ENCODE results near the gene IL12RB1.
"Not testable (repeated sequence)": the region's sequence is repeated elsewhere in the genome, so short reads cannot be mapped to it uniquely, and the experiment has no call there.

IL12RB1 gene

DNA sequence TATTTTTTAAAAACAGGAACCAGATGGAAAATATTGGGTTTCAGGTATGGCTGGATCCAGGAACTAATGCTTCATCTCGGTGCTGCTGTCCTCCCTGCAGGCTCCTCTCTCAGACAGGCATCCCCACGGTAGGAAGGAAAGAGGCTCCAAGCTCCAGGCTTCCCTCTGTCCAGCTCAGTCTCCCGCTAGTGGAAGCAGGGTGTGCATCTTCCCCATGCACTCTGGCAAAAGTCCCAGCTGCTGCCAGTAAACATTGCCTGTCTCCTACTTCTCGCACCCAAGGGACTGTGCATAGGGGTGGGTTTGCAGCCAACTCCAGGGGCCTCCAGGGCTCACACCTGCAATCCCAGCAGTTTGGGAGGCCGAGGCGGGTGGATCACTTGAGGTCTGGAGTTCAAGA, 29.2 kb downstream of the IL12RB1 start:
- H3K4me3 Mint-ChIP-seq: no peak overlapping the region

DNA sequence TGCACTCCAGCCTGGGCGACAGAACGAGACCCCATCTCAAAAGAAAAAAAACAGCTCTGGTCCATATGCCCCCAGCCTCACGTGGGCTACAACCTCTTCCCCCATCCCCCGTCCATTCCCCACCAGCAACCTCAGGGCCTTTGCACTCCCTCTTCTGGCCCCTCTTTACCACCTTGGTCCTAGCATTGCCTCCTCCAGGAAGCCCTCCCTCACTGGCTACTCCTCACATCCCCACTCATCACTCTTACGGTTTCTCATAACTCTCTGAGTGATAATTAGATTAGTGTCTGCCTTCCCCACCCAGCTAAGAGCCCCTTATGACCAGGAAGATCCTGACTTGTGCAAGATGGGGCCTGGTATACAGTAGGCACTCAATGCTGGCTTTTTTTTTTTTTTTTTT, 30.8 kb downstream of the IL12RB1 start:
- H3K36me3 Mint-ChIP-seq: no peaks in the 10 kb centered on the region
- H3K4me3 Mint-ChIP-seq: no peak overlapping the region
- no peaks in the 10 kb centered on the region for H3K9me3 Mint-ChIP-seq (ENCODE audit: low read depth)
- H3K4me1 Mint-ChIP-seq (ENCODE audit: low read depth): peaks cover 18% of the 10 kb centered on the region
- H3K27ac Mint-ChIP-seq: no peak overlapping the region
- no peaks in the 10 kb centered on the region for H3K27me3 Mint-ChIP-seq

More for the DNA sequence above, 29.2 kb downstream of the IL12RB1 start:
- Mint-ChIP-seq H3K9me3 (ENCODE audit: low read depth) (no peaks in the 10 kb centered on the region), H3K36me3 (no peaks in the 10 kb centered on the region), H3K27me3 (no peaks in the 10 kb centered on the region), H3K27ac (no peak overlapping the region), H3K4me1 (ENCODE audit: low read depth) (peaks cover 16% of the 10 kb centered on the region)

DNA sequence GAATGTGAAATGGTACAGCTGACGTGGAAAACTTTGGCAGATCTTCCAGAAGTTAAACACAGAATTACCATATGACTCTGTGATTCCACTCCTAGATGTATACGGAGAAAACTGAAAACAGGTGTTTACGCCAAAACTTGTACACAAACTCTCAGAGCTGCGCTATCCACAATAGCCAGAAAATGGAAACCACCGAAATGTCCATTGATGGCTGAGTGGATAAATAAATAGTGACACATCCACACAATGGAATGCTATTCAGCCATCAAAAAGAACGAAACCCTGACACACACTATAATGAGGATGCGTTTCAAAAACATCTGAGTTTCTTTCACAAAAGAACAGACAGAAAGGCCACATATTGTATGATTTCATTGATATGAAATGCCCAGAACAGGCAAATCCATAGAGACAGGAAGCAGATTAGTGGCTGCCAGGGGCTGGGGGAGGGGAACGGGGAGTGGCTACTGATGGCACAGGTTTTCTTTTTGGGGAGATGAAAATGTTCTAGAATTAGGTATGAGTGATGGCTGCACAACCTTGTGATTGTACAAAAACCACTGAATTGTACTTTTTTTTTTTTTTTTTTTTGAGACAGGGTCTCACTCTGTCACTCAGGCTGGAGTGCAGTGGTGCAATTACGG, 33.0 kb downstream of the IL12RB1 start:
- Mint-ChIP-seq H3K27ac (no peak overlapping the region), H3K9me3 (ENCODE audit: low read depth) (no peaks in the 10 kb centered on the region), H3K4me3 (no peak overlapping the region), H3K4me1 (ENCODE audit: low read depth) (peaks cover 23% of the 10 kb centered on the region), H3K36me3 (no peaks in the 10 kb centered on the region), H3K27me3 (no peaks in the 10 kb centered on the region)

DNA sequence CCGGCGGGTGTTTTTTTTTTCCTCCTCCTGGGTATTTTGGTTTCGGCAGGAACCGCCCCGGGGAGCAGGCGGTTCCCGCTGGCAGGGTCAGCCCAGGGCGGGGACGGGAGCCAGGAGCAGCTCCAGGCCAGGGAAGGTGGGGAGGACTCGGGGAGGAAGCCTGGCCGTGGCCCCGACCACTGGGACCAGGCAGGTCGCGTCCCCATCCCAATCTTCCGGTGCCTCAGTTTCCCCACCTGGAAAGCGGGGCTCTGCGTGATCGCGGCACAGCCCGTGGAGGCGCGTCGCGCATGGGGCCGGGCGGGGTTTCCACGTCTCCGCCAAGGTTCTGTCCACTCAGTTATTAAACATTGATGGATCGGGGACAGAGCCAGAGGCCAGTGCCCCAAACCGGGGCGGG, 34.8 kb downstream of the IL12RB1 start:
- Mint-ChIP-seq H3K36me3 (no peaks in the 10 kb centered on the region), H3K4me1 (ENCODE audit: low read depth) (peaks cover 15% of the 10 kb centered on the region), H3K27me3 (no peaks in the 10 kb centered on the region), H3K4me3 (no peak overlapping the region), H3K9me3 (ENCODE audit: low read depth) (no peaks in the 10 kb centered on the region), H3K27ac (no peak overlapping the region)

DNA sequence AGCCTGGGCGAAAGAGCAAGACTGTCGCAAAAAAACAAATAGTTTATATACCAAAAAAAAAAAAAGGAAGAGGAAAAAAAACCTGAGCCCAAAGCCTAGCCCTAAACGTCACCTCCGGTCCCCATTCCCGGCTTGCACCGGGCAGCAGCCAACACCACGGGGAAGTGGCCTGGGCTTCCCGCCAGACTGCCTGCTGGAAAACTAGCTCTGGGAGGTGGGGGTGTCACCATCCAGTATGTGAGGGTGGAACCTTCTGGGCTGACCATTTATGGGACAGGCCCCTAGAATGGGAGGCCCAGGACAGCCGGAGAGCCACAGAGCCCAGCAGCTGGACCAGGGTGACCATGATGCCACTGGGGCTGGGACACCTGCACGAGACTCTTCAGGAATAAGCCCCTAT, 37.3 kb downstream of the IL12RB1 start:
- Mint-ChIP-seq H3K4me3 (no peak overlapping the region), H3K27ac (no peak overlapping the region), H3K9me3 (ENCODE audit: low read depth) (no peaks in the 10 kb centered on the region), H3K36me3 (no peaks in the 10 kb centered on the region), H3K27me3 (no peaks in the 10 kb centered on the region), H3K4me1 (ENCODE audit: low read depth) (peaks cover 37% of the 10 kb centered on the region)

DNA sequence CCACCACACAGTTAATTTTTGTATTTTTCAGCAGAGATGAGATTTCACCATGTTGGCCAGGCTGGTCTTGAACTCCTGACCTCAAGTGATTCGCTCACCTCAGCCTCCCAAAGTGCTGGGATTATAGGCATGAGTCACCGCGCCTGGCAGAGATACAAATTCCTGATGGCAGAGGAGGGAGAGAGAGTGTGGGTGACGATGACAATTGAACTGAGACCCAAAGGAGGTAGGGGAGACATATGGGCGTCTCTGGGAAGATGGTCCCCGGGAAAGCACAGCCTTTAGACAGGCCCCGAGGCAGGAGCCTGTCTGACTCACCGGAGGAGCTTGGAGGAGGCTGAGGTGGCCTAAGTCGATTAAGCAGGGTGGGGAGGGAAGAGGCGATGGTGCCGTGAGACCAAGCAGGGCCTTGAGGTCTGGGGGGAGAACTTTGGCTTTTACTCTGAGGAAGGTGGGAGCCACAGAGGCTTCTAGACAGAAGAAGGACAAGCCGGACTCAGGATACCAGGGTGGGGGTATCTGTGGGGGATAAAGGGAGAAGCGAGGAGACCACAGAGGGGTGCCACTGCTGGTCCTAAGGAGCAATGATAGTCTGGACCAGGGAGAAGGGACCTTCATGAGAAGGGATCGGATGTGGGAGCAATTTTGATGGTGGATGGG, 40.5 kb downstream of the IL12RB1 start:
- Mint-ChIP-seq H3K9me3 (ENCODE audit: low read depth) (no peaks in the 10 kb centered on the region), H3K4me1 (ENCODE audit: low read depth) (peaks cover 51% of the 10 kb centered on the region), H3K27ac (peak overlapping the region; percentile 91), H3K4me3 (peak overlapping the region; percentile 15), H3K27me3 (no peaks in the 10 kb centered on the region), H3K36me3 (no peaks in the 10 kb centered on the region)

DNA sequence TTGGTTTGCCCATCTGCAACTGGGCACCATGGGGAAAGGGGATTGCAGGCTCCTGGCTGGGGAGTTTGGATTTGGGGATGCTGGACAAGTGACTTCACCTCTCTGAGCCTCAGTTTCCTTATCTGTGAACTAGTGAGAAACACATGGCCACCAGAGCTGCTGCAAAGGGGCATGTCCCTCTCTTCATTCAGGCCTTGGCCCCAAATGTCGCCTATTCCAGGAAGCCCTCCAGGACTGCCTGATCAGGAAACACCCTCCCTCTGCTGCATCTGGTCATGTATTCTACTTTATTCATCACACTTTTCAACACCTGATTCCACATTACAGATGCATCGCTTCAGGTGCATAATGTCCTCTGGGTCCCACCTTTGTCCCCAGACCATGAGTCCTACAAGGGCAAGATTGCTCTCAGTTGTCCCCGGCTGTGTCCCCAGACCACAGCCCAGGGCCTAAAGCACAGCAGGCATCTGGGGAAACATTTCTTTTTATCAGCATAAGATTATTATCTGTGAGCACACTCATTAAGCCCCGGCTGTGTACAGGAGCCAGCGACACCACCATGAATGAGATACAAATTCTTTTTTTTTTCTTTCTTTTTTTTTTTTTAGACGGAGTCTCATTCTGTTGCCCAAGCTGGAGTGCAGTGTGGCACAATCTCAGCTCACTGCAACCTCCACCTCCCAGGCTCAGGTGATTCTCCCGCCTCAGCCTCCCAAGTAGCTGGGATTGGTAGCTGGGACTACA, 41.3 kb downstream of the IL12RB1 start:
- Mint-ChIP-seq H3K4me1 (ENCODE audit: low read depth) (peaks cover 54% of the 10 kb centered on the region), H3K36me3 (no peaks in the 10 kb centered on the region), H3K9me3 (ENCODE audit: low read depth) (no peaks in the 10 kb centered on the region), H3K27me3 (no peaks in the 10 kb centered on the region), H3K27ac (peak overlapping the region; percentile 91), H3K4me3 (peak overlapping the region; percentile 74)

DNA sequence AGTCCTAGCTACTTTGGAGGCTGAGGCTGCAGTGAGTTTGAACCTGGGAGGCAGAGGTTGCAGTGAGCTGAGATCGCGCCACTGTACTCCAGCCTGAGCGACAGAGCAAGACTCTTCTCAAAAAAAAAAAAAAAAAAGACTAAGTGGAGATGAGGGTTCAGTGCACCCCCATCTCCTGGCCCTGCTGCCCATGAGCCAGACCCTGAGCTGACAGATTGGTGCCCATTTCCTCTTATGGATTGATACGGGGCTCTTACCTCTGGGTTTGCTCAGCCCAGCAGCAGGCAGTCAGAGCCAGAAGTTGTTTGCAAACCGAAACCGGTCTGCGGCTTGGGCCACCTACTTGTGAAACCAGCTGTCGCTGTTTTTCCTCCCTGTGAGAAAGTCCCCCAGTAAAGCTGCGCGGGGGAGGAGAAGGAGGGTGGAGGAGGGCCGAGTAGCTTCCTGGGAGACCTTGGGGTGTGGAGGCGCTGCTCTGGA, 41.9 kb downstream of the IL12RB1 start:
- no peaks in the 10 kb centered on the region for H3K36me3 Mint-ChIP-seq
- peaks cover 48% of the 10 kb centered on the region for H3K4me1 Mint-ChIP-seq (ENCODE audit: low read depth)
- peak overlapping the region; percentile 74 for H3K4me3 Mint-ChIP-seq
- H3K9me3 Mint-ChIP-seq (ENCODE audit: low read depth): no peaks in the 10 kb centered on the region
- H3K27me3 Mint-ChIP-seq: no peaks in the 10 kb centered on the region
- peak overlapping the region; percentile 91 for H3K27ac Mint-ChIP-seq

DNA sequence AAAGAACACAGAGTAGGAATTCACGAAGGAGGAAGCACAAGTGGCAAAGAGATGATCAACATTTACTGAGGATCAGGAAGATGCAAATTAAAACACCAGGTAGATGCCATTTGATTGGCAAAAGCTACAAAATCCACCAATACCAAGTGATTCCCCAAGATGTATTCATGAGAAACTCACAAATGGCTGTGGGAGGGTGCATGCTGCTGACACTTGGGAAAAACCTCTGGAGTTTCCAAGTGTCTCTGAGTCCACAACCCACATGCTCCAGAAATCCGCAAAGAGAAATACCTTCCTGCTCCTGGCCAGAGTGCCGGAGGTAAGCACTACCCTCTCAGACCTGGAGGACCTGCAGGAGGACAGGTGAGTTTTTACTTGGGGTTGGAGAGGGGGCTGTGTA, 43.1 kb downstream of the IL12RB1 start:
- Mint-ChIP-seq H3K9me3 (ENCODE audit: low read depth) (no peaks in the 10 kb centered on the region), H3K36me3 (no peaks in the 10 kb centered on the region), H3K27ac (peak overlapping the region; percentile 69), H3K4me1 (ENCODE audit: low read depth) (peaks cover 48% of the 10 kb centered on the region), H3K4me3 (peak overlapping the region; percentile 55), H3K27me3 (no peaks in the 10 kb centered on the region)

DNA sequence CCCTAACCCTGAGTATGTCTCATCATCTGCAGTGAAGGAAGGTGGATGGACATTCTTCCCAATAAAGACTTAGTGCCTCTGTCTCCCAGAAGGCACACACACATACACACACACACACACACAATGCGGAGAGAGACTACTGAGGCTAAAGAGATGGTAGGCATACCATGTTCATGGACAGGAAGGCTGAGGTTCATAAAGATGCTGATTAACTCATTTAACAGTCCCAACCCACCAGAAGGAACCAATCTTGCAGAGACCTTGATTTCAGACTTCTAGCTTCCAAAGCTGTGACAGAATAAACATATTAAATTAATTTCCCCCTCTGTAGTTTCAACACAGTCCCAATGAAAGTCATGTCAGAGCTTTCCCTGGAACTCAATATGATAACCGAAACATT, 45.7 kb downstream of the IL12RB1 start:
- Mint-ChIP-seq H3K27me3 (no peaks in the 10 kb centered on the region), H3K9me3 (ENCODE audit: low read depth) (no peaks in the 10 kb centered on the region), H3K36me3 (no peaks in the 10 kb centered on the region), H3K27ac (no peak overlapping the region), H3K4me1 (ENCODE audit: low read depth) (peaks cover 42% of the 10 kb centered on the region), H3K4me3 (no peak overlapping the region)

DNA sequence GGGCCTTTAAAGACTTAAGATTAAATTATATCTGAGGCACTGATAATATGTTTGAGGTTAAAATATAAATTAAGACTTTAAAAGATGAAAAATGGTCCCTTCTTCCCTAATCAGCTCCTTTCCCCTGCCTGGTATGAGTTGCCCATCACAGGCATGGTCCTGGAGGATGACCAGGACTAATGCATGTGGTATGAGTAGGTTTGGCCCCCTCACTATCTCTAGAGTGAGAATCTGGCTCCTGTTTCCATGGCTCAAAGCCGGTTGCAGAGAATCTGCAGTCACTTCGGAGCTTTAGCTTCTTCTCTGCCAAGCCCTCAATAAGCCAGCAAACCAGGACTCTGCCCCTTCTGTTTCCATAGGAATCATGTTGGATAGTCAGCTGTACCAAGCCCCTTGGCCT, 54.6 kb downstream of the IL12RB1 start:
- not testable (repeated sequence) for H3K27ac Mint-ChIP-seq; H3K36me3 Mint-ChIP-seq; H3K4me3 Mint-ChIP-seq; H3K27me3 Mint-ChIP-seq; H3K9me3 Mint-ChIP-seq (ENCODE audit: low read depth)
- H3K4me1 Mint-ChIP-seq (ENCODE audit: low read depth): peaks cover 19% of the 10 kb centered on the region

DNA sequence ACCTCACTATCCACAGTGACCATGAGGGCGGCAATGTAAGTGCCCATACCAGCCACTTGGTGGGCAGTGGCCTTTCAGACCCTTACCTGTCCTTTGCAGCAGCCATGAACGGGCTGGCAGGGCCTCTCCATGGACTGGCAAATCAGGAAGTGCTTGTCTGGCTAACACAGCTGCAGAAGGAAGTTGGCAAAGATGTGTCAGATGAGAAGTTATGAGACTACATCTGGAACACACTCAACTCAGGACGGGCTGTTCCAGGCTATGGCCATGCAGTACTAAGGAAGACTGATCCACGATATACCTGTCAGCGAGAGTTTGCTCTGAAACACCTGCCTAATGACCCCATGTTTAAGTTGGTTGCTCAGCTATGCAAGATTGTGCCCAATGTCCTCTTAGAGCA, 55.3 kb downstream of the IL12RB1 start:
- H3K27ac Mint-ChIP-seq; H3K4me3 Mint-ChIP-seq; H3K27me3 Mint-ChIP-seq; H3K9me3 Mint-ChIP-seq (ENCODE audit: low read depth); H3K36me3 Mint-ChIP-seq: not testable (repeated sequence)
- H3K4me1 Mint-ChIP-seq (ENCODE audit: low read depth): peaks cover 19% of the 10 kb centered on the region

DNA sequence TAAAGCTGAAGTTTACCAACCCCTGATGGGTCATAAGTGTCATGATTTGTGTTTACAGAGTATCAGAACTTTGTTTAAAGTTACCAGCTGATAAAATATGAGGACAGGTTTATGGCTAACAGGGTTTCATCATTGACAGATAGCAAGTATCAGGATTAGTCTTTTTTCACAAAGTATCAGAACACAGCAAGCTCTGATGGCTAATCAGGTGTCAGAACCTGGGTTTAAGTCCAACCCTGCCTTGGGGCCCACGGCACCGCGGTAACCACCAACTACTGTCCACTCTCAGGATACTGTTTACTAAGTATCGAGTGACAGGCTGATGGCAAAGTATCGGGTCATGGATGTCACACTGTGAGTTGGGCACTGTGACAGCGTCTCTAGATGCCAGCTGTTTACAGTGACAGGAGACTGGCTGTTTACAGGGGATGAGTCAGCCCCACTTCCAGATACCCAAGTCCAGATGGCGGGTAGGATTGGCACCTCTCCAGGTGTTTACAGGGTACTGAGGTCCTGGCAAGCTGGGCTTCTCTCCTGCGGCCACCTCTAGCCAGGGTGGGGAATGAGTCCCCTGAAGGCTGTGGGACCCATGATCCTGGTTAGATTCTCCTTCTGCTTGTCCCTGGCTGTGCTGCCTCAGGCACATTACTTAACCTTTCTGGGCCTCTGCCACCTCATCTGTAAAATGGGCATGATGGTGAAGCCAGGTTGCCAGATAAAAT, 57.0 kb downstream of the IL12RB1 start:
- H3K9me3 Mint-ChIP-seq (ENCODE audit: low read depth): no peaks in the 10 kb centered on the region
- no peaks in the 10 kb centered on the region for H3K36me3 Mint-ChIP-seq
- no peak overlapping the region for H3K27ac Mint-ChIP-seq
- no peaks in the 10 kb centered on the region for H3K27me3 Mint-ChIP-seq
- no peak overlapping the region for H3K4me3 Mint-ChIP-seq
- peaks cover 17% of the 10 kb centered on the region for H3K4me1 Mint-ChIP-seq (ENCODE audit: low read depth)

DNA sequence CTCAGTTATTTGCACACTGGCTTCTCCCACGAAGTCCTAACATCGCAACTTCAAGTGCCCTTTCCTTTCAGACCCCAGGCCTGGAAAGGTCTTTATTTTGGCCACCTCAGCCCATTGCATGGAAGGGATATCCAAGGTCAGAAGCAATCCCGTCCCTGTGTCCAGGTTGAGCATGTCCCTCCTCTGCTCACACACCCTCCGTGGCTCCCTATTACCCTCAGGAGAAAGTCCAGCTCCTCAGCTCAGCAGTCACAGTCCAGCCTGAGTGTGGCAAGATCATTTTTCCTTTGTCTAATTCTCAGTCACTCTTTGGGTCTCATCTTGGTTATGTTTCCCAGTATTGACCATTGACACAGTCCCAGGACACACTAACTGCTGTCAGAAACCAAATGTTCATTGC, 59.6 kb downstream of the IL12RB1 start:
- Mint-ChIP-seq H3K27me3 (no peaks in the 10 kb centered on the region), H3K36me3 (no peaks in the 10 kb centered on the region), H3K4me3 (no peak overlapping the region), H3K9me3 (ENCODE audit: low read depth) (no peaks in the 10 kb centered on the region), H3K4me1 (ENCODE audit: low read depth) (peaks cover 35% of the 10 kb centered on the region), H3K27ac (no peak overlapping the region)
